ENCODE data around the gene PLXNB1. TPM values are rescaled to one million over a fixed set of nuclear protein-coding genes. Genes with fewer than 3 reads are reported as not detected.

The PLXNB1 gene
- total RNA-seq, 1 donor from 2014 or later = 5.7 TPM

GRCh38 chr3:48371651-48372376 lies 58.1 kb downstream of the PLXNB1 start, which contains the start of gene FBXW12:
TSS of gene FBXW12 (plus strand) at chr3:48372219. CDS start at chr3:48372768, 549 bp downstream.
- no peaks in the 10 kb centered on the region for H3K36me3 Mint-ChIP-seq (ENCODE audit: low read depth)
- intact Hi-C loops (cut with micrococcal nuclease) = no loop called here
- no peaks in the 10 kb centered on the region for H3K4me1 Mint-ChIP-seq (ENCODE audit: low read depth)
- no peaks in the 10 kb centered on the region for H3K9me3 Mint-ChIP-seq
- no peak for DNase-seq (ENCODE audit: low spot score)
- H3K27me3 Mint-ChIP-seq (ENCODE audit: insufficient read depth) = peaks cover 2% of the 10 kb centered on the region
- H3K27ac Mint-ChIP-seq = no peak within 1 kb of the TSS
- H3K4me3 Mint-ChIP-seq = no peak within 1 kb of the TSS

- DNase-seq (ENCODE audit: low spot score) = no peak
- Mint-ChIP-seq H3K27me3 (ENCODE audit: insufficient read depth) (peaks cover 2% of the 10 kb centered on the region), H3K36me3 (ENCODE audit: low read depth) (no peaks in the 10 kb centered on the region), H3K4me3 (no peak overlapping the region), H3K4me1 (ENCODE audit: low read depth) (no peaks in the 10 kb centered on the region), H3K9me3 (no peaks in the 10 kb centered on the region), H3K27ac (no peak overlapping the region)
- intact Hi-C loops (cut with micrococcal nuclease) = no loop called here
Observed at GRCh38 chr3:48370333-48370713, 59.6 kb downstream of the PLXNB1 start.

- Mint-ChIP-seq H3K4me3 (no peak overlapping the region), H3K9me3 (peaks cover 2% of the 10 kb centered on the region), H3K27me3 (ENCODE audit: insufficient read depth) (peaks cover 3% of the 10 kb centered on the region), H3K27ac (no peak overlapping the region), H3K4me1 (ENCODE audit: low read depth) (no peaks in the 10 kb centered on the region), H3K36me3 (ENCODE audit: low read depth) (no peaks in the 10 kb centered on the region)
- no peak for DNase-seq (ENCODE audit: low spot score)
- intact Hi-C loops (cut with micrococcal nuclease) = no loop called here
Observed at GRCh38 chr3:48369693-48370332, 60.1 kb downstream of the PLXNB1 start.

- Mint-ChIP-seq H3K4me3 (no peak overlapping the region), H3K27ac (no peak overlapping the region), H3K4me1 (ENCODE audit: low read depth) (no peaks in the 10 kb centered on the region), H3K27me3 (ENCODE audit: insufficient read depth) (peaks cover 10% of the 10 kb centered on the region), H3K36me3 (ENCODE audit: low read depth) (no peaks in the 10 kb centered on the region), H3K9me3 (peaks cover 6% of the 10 kb centered on the region)
- no peak for DNase-seq (ENCODE audit: low spot score)
- intact Hi-C loops (cut with micrococcal nuclease) = no loop called here
Observed at GRCh38 chr3:48367201-48367600, 62.7 kb downstream of the PLXNB1 start.

- no peak overlapping the region for H3K27ac Mint-ChIP-seq
- no peak overlapping the region for H3K4me3 Mint-ChIP-seq
- no peaks in the 10 kb centered on the region for H3K4me1 Mint-ChIP-seq (ENCODE audit: low read depth)
- H3K9me3 Mint-ChIP-seq = peaks cover 16% of the 10 kb centered on the region
- no peaks in the 10 kb centered on the region for H3K36me3 Mint-ChIP-seq (ENCODE audit: low read depth)
- intact Hi-C loops (cut with micrococcal nuclease) = no loop called here
- DNase-seq (ENCODE audit: low spot score) = no peak
- peaks cover 20% of the 10 kb centered on the region for H3K27me3 Mint-ChIP-seq (ENCODE audit: insufficient read depth)
Observed at GRCh38 chr3:48364840-48365239, 65.0 kb downstream of the PLXNB1 start.

GRCh38 chr3:48361928-48362327 lies 68.0 kb downstream of the PLXNB1 start:
- peaks cover 16% of the 10 kb centered on the region for H3K9me3 Mint-ChIP-seq
- no peak for DNase-seq (ENCODE audit: low spot score)
- H3K4me1 Mint-ChIP-seq (ENCODE audit: low read depth) = no peaks in the 10 kb centered on the region
- intact Hi-C loops (cut with micrococcal nuclease) = no loop called here
- no peaks in the 10 kb centered on the region for H3K36me3 Mint-ChIP-seq (ENCODE audit: low read depth)
- H3K27ac Mint-ChIP-seq = no peak overlapping the region
- peaks cover 22% of the 10 kb centered on the region for H3K27me3 Mint-ChIP-seq (ENCODE audit: insufficient read depth)
- H3K4me3 Mint-ChIP-seq = no peak overlapping the region

GRCh38 chr3:48356419-48356818 lies 73.5 kb downstream of the PLXNB1 start:
- no peak overlapping the region for H3K27ac Mint-ChIP-seq
- peaks cover 5% of the 10 kb centered on the region for H3K9me3 Mint-ChIP-seq
- peaks cover 28% of the 10 kb centered on the region for H3K27me3 Mint-ChIP-seq (ENCODE audit: insufficient read depth)
- no peaks in the 10 kb centered on the region for H3K36me3 Mint-ChIP-seq (ENCODE audit: low read depth)
- DNase-seq (ENCODE audit: low spot score) = no peak
- H3K4me3 Mint-ChIP-seq = no peak overlapping the region
- H3K4me1 Mint-ChIP-seq (ENCODE audit: low read depth) = no peaks in the 10 kb centered on the region
- intact Hi-C loops (cut with micrococcal nuclease) = no loop called here

- peaks cover 18% of the 10 kb centered on the region for H3K27me3 Mint-ChIP-seq (ENCODE audit: insufficient read depth)
- H3K27ac Mint-ChIP-seq = no peak overlapping the region
- no peaks in the 10 kb centered on the region for H3K9me3 Mint-ChIP-seq
- no peaks in the 10 kb centered on the region for H3K4me1 Mint-ChIP-seq (ENCODE audit: low read depth)
- no peak overlapping the region for H3K4me3 Mint-ChIP-seq
- no peak for DNase-seq (ENCODE audit: low spot score)
- intact Hi-C loops (cut with micrococcal nuclease) = no loop called here
- H3K36me3 Mint-ChIP-seq (ENCODE audit: low read depth) = no peaks in the 10 kb centered on the region
Observed at GRCh38 chr3:48353987-48354386, 75.9 kb downstream of the PLXNB1 start.

Other genes with a start within 250 kb of the PLXNB1 start
- 50.9 and 52.6 TPM in 2 replicates for gene CDC25A, start 241.7 kb downstream of the PLXNB1 start, total RNA-seq
- gene CAMP, start 206.6 kb downstream of the PLXNB1 start, total RNA-seq = not detected in 2 replicates
- 33.0 and 34.2 TPM in 2 replicates for gene ZNF589, start 189.0 kb downstream of the PLXNB1 start, total RNA-seq
- 40.7 and 41.8 TPM in 2 replicates for gene NME6, start 128.7 kb downstream of the PLXNB1 start, total RNA-seq
- not detected in 2 replicates for gene SPINK8, start 96.4 kb downstream of the PLXNB1 start, total RNA-seq
- not detected in 2 replicates for gene FBXW12, start 57.9 kb downstream of the PLXNB1 start, total RNA-seq
- gene CCDC51, start 10.0 kb upstream of the PLXNB1 start, total RNA-seq = 26.0 and 26.3 TPM in 2 replicates
- 262 and 266 TPM in 2 replicates for gene TMA7, start 10.2 kb upstream of the PLXNB1 start, total RNA-seq
- gene ATRIP, start 16.7 kb upstream of the PLXNB1 start, total RNA-seq = 16.5 and 20.5 TPM in 2 replicates
- 90.1 and 92.5 TPM in 2 replicates for gene SHISA5, start 74.1 kb upstream of the PLXNB1 start, total RNA-seq
- 11.7 and 15.5 TPM in 2 replicates for gene PFKFB4, start 126.7 kb upstream of the PLXNB1 start, total RNA-seq
- 0.21 TPM in 1 of 2 replicates, not detected in the other for gene UCN2, start 133.7 kb upstream of the PLXNB1 start, total RNA-seq
- 0.39 and 0.83 TPM in 2 replicates for gene COL7A1, start 165.2 kb upstream of the PLXNB1 start, total RNA-seq
- gene UQCRC1, start 179.6 kb upstream of the PLXNB1 start, total RNA-seq = 191 and 193 TPM in 2 replicates
- 1.6 TPM in 1 of 2 replicates, not detected in the other for gene TMEM89, start 191.7 kb upstream of the PLXNB1 start, total RNA-seq
- gene SLC26A6, start 205.4 kb upstream of the PLXNB1 start, total RNA-seq = 46.3 and 52.8 TPM in 2 replicates
- 11.6 and 11.7 TPM in 2 replicates for gene CELSR3, start 232.8 kb upstream of the PLXNB1 start, total RNA-seq